ENCODE data around the gene PCDHGA5.
A peak's percentile ranks its signal among the peaks of the same experiment; 100 is the strongest.
"Not testable (repeated sequence)": the region's sequence is repeated elsewhere in the genome, so short reads cannot be mapped to it uniquely, and the experiment has no call there.

The PCDHGA5 gene

DNA sequence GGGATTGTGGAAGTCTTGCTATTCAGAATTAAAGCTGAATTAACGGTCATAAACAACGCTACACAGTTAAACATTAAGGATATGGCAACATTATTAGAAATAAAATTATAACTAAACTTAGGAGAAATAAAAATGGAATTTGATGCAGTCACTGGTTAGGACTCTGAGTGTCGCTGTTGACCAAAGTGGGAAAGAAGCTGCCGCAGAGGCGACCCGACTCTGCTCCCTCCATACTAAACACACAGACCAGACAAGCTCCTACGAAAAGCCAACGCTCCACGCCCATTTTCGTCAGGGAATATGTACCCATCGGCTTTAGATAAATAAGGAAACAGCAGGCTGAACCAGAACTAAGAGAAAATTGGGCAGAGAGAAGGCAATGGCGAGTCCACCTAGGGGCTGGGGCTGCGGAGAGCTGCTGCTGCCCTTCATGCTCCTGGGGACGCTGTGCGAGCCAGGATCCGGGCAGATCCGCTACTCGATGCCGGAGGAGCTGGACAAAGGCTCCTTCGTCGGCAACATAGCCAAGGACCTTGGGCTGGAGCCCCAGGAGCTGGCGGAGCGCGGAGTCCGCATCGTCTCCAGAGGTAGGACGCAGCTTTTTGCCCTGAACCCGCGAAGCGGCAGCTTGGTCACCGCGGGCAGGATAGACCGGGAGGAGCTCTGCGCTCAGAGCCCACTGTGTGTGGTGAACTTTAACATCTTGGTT, at the start of gene PCDHGA5:
Gene PCDHGA5 (plus strand): TSS at position 211 of the 709 bp plus-strand sequence. CDS start 169 bp downstream, at position 380.
- peak in 1 of 10 donors; percentile 55 for DNase-seq
- intact Hi-C loops (cut with DNase I), result no loop called here

DNA sequence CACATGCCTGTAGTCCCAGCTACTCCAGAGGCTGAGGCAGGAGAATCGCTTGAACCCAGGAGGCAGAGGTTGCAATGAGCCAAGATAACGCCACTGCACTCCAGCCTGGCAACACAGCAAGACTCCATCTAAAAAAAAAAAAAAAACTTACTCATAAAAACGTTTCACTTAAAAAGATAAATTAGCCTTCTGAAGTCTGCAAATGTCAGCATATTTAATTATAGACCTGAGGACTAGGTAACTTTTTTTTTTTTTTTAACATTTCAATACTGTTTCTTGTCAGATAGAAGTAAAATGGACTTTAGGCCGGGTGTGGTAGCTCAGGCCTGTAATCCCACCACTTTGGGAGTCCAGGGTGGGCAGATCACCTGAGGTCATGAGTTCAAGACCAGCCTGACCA, 47.0 kb upstream of the PCDHGA5 start:
- intact Hi-C loops (cut with DNase I); DNase-seq: not testable (repeated sequence)

DNA sequence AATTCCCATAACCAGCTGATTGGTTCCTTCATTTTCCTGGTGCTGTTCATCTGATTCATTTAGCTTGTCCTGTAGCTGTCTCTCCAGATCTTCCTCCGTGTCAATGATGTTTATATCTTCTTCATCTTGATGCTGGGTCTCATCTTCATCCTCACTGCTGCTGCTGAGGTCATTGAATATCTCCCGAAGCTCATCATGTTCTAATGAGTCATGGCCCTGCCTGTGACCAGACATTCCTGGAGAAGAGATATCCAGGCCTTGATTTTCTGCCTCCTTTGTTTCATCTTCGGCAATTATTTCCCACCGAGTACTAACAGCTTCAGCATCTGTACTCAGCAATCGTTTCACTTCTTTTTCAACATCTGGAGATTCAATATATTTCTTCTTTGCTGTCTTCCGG, 44.8 kb upstream of the PCDHGA5 start:
- DNase-seq, result no peak
- intact Hi-C loops (cut with DNase I), result no loop called here

DNA sequence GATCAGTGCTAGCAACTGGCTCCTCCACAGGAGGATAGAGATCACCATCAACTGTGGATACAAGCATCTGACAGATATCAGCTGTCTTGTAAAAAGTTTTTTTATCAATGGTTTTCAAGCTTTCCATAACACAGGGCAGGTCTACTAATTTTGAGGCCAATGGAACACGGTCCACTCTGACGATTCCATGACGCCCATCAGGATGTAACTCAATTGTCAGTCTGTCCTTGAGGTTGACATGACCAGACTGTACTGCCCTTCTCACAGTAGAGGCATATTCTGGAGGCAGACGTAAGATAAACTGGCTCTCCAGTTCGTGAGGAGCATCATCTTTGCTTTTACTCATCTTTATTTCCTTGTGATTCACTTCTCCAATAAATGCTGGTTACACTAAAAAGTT, 44.3 kb upstream of the PCDHGA5 start:
- intact Hi-C loops (cut with DNase I), result loop anchor here (2.0 kb wide), 1 partner anchor 245 kb away; no protein-coding TSS in a partner anchor
- no peak for DNase-seq

DNA sequence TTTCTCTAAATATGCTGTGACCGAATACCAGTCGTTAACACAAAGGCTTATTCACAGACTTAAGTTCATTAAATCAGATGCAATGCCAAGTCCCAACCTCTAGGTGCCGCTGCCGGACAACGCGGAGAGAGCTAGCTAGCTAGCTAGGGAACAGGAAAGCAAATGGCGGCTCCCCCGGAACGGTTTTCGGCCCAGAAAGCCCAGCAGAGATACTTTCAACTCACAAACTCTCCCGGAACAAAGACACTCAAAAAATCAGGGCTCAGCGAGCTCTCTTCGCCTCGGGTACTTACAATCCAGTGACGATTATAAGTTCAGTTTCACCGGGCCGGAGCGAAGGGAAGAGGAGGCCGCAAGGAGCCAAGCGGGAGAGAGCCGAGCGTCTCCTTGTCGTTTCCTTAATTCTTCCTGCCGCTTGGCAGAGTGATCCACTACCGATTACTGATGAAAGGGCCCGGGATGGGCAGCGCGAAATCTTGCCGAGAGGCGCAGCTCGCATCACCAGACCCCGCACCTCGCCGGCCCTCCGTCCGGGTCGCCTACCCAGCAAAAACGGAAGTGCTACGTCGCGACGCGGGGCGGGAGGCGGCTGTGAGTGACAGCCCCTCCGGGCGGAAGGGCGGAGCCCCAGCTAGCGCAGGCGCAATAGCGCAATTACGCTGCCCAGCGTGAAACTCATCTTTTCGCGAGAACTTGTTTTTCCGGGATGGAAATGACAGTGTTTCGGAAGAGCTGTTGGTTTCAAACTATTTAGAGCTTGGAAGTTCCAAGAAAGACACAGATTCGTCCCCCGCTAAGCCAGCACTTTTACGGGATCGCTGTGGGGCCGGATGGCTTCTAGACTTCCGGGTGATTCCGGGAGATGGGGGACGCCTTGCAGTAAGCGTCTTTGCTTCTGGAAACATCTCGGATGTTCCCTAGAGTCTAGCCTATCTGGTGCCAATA, 43.5 kb upstream of the PCDHGA5 start, which contains the start of gene TAF7:
Gene TAF7 (minus strand): TSS at position 560 of the 945 bp plus-strand sequence. CDS start 740 bp downstream, outside the sequence.
- DNase-seq, result peak; percentile 83 to 98 (median 88)
- intact Hi-C loops (cut with DNase I), result loop anchor here (2.0 kb wide), 1 partner anchor 244 kb away; no protein-coding TSS in a partner anchor

DNA sequence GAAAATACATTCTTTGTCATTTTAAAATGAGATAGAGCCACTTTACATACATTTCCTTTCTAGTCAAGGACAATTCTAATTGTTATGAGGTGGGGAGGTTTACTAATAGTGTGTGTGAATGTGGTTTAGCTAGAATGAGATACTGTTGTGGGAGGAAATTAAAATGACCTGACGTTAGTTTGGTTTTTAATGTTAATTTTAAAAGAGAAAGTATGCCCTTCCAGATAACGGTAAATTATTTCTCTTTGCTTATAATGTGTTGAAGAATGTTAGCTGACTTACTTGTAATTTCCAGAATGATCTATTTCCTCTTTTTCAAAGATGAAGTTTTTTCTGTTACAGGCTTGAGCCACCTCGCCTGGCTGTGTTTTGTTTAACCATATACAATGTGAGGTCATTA, 41.7 kb upstream of the PCDHGA5 start:
- DNase-seq, result no peak
- intact Hi-C loops (cut with DNase I), result no loop called here

DNA sequence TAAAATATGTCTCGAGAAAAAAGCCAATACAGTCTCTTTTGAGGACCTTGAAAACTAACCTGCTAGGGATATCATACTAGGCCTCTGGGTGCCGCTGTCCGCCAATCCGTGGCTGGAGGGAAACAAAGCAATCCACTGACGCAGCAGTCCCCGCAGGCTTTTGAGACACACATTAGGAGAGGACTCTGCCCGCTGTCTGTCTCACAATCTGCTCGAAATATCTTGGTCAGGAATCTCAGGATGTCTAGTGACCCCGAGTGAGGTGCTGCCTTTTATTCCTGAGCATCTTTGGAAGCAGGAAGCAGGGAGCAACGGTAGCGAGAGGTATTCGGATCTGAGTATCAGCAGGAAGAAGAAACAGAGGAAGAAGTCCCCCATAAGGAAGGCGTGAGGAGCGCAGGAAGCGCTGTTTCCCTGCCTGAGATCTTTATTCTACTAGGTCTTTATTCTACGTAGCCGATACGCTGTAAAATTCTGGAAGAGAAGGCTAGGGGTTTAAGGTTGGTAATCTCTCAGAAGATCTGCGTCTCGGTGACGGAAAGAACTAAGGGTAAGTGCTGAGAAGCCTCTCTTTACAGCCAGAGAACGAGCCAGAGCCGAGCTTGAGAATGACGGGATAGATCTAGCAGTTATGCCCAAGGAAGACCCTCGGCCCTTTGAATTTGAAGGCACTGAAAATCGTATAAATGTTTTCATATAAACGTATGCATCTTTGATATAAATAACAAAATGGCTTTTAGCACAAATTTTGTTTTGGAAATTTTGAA, 37.7 kb upstream of the PCDHGA5 start:
- intact Hi-C loops (cut with DNase I), result loop anchor here (2.0 kb wide), 1 partner anchor 235 kb away; no protein-coding TSS in a partner anchor
- peak; percentile 22 to 95 (median 72) for DNase-seq

DNA sequence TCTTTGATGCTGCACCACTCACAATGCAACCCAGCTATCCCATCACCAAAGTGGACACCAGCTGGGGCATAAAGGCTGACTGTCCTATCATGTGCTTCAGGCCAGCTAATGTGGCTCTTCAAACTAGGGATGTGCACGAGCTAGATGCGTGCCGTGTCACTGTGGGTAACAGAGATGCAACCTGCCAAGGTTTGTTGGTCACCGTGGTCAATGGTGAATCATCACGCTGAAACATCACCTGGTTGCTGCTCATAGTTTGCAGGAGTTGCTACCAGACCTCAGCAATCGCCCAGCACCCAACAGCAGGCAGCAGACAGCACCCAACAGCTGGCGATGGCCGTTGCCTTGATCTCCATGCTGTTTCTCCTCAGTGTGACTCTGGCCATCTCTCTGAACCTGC, 35.7 kb upstream of the PCDHGA5 start:
- intact Hi-C loops (cut with DNase I), result no loop called here

DNA sequence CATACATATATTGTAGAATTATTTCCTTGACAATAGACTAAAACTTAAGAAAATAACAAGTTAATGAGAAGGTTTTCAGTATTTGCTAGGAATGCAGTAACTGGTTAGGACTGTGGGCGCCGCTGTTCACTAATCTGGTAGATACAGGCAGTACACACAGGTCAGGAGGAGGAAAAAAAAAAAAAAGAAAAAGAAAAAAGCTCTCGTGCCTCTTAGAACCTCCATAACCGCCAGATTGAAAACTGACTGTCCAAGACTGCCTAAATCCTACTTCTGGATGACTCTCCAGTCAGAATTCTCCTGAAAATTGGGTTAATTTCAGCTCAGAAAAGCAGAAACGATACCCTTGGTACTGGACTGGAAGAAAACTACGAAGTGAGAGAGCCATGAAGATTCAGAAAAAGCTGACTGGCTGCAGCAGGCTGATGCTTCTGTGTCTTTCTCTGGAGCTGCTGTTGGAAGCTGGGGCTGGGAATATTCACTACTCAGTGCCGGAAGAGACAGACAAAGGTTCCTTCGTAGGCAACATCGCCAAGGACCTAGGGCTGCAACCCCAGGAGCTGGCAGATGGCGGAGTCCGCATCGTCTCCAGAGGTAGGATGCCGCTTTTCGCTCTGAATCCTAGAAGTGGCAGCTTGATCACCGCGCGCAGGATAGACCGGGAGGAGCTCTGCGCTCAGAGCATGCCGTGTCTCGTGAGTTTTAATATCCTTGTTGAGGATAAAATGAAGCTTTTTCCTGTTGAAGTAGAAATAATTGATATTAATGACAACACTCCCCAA, 33.5 kb upstream of the PCDHGA5 start, which contains the start of gene PCDHGA1:
Gene PCDHGA1 (plus strand): TSS at position 216 of the 782 bp plus-strand sequence.
- no peak for DNase-seq
- intact Hi-C loops (cut with DNase I), result no loop called here

More for the DNA sequence above, 35.7 kb upstream of the PCDHGA5 start:
- no peak for DNase-seq

DNA sequence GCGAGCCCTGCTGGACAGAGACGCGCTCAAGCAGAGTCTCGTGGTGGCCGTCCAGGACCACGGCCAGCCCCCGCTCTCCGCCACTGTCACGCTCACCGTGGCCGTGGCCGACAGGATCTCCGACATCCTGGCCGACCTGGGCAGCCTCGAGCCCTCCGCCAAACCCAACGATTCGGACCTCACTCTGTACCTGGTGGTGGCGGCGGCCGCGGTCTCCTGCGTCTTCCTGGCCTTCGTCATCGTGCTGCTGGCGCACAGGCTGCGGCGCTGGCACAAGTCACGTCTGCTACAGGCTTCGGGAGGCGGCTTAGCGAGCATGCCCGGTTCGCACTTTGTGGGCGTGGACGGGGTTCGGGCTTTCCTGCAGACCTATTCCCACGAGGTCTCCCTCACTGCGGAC, 31.4 kb upstream of the PCDHGA5 start:
- intact Hi-C loops (cut with DNase I); DNase-seq: not testable (repeated sequence)

DNA sequence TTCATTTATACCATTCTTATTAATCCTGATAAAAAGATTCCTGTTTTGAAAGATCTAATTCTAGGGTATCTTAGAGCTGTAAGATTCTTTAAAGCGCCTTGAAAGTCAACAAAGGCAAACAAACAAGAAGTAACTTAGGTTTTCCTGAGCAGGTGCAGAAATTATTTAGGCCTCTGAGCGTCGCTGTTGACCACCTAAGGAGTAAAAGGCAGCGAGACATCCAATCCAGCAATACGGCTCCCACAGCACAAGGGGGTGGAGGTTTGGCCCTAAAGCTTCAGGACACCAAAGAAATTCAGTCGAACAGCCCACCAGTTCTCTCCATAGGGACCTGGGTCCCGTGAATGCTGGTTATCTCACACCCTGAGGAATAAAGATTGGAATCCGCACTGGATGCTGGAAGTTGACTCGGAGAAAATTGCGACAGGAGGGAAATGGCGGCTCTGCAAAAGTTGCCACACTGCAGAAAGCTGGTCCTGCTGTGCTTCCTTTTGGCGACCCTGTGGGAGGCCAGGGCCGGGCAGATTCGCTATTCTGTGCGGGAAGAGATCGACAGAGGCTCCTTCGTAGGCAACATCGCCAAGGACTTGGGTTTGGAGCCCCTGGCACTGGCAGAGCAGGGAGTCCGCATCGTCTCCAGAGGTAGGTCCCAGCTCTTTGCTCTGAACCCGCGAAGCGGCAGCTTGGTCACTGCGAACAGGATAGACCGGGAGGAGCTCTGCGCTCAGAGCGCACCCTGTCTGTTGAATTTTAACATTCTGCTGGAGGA, 25.2 kb upstream of the PCDHGA5 start, which contains the start of gene PCDHGA2:
Gene PCDHGA2 (plus strand): TSS at position 223 of the 769 bp plus-strand sequence.
- intact Hi-C loops (cut with DNase I), result no loop called here
- DNase-seq, result no peak

DNA sequence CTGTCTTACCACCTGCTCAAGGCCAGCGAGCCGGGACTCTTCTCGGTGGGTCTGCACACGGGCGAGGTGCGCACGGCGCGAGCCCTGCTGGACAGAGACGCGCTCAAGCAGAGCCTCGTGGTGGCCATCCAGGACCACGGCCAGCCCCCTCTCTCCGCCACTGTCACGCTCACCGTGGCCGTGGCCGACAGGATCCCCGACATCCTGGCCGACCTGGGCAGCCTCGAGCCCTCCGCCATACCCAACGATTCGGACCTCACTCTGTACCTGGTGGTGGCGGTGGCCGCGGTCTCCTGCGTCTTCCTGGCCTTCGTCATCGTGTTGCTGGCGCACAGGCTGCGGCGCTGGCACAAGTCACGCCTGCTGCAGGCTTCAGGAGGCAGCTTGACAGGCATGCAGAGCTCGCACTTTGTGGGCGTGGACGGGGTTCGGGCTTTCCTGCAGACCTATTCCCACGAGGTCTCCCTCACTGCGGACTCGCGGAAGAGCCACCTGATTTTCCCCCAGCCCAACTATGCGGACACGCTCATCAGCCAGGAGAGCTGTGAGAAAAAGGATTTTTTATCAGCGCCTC, 23.1 kb upstream of the PCDHGA5 start:
- DNase-seq; intact Hi-C loops (cut with DNase I): not testable (repeated sequence)

DNA sequence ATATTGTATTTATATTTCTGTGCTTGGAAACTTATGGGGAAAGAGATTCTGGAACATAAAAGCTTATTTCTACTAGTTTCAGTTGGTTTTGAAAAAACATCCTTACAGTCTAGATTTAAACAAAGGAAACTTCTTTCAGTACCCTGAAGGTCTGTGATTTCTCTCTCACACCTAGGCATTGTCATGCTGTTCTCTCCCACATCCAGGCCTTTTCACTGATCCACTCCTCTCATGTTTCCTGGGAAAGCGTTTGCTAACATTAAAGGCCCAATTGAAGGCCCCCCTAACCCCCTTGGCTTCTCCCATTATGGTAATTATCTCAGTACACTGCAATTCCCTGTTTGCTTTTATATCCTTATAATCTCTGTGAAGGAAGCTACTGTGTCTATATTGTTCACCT, 21.2 kb upstream of the PCDHGA5 start:
- intact Hi-C loops (cut with DNase I), result no loop called here

DNA sequence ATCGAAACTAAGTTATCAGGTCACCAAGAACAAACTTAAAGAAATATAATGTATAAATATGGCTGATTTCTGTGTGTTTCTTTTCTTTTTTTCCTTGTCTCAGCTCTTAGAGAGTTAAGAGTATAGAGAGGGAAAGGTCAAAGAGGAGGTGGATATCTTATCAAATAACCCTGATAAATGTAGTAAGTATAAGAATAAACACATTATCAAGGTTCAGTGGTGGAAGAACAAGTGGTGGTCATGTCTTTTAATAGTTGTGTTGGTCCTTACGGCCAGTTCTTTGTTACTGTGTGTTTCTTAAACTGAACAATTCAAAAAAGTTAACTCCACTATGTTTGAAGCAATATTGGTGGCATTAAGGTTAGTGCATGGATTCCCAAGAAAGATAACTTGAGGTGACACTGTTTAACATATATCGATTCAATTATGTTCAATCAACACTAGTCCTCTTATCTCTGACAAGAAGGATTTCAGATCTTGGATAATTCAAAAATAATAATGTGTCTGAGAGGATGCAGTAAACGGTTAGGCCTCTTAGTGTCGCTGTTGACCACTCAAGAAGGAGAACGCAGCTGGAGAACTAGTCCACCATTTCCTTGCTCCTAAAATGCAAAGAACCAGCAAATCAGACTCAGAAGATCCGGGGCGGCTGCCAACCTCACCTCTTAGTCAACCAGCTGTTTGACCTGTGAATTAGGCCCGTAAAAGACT, 20.6 kb upstream of the PCDHGA5 start, which contains the start of gene PCDHGA3:
Gene PCDHGA3 (plus strand): TSS at position 588 of the 711 bp plus-strand sequence. CDS start 205 bp downstream, outside the sequence.
- intact Hi-C loops (cut with DNase I), result no loop called here
- DNase-seq, result no peak

More for the DNA sequence above, 21.2 kb upstream of the PCDHGA5 start:
- DNase-seq, result no peak

DNA sequence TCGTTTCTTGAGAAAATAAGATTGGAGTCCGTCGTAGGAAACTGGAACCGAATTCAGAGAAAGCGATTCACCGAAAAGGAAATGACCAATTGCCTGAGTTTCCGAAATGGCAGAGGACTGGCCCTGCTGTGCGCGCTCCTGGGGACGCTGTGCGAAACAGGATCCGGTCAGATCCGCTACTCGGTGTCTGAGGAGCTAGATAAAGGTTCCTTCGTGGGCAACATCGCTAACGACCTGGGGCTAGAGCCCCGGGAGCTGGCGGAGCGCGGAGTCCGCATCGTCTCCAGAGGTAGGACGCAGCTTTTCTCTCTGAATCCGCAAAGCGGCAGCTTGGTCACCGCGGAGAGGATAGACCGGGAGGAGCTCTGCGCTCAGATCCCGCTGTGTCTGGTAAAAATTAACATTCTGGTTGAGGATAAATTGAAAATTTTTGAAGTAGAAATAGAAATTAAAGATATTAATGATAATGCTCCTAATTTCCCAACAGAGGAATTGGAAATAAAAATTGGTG, 20.0 kb upstream of the PCDHGA5 start:
- intact Hi-C loops (cut with DNase I), result no loop called here
- DNase-seq, result no peak

DNA sequence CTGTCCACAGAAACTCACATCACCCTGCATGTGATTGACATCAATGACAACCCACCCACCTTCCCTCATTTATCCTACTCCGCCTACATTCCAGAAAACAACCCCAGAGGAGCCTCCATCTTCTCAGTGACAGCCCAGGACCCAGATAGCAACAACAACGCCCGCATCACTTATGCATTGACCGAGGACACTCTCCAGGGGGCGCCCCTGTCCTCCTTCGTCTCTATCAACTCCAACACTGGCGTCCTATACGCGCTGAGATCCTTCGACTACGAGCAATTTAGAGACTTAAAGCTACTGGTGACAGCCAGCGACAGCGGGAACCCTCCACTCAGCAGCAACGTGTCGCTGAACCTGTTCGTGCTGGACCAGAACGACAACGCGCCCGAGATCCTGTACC, 18.6 kb upstream of the PCDHGA5 start:
- no peak for DNase-seq
- intact Hi-C loops (cut with DNase I), result no loop called here

DNA sequence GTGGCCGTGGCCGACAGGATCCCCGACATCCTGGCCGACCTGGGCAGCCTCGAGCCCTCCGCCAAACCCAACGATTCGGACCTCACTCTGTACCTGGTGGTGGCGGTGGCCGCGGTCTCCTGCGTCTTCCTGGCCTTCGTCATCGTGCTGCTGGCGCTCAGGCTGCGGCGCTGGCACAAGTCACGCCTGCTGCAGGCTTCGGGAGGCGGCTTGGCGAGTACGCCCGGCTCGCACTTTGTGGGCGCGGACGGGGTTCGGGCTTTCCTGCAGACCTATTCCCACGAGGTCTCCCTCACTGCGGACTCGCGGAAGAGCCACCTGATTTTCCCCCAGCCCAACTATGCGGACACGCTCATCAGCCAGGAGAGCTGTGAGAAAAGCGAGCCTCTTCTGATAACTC, 17.9 kb upstream of the PCDHGA5 start:
- DNase-seq, result not testable (repeated sequence)
- intact Hi-C loops (cut with DNase I), result loop anchor here (2.0 kb wide), 1 partner anchor 79 kb away; no protein-coding TSS in a partner anchor
